ENCODE results near the gene DUSP6.

- no peak for TF ChIP-seq ZBTB2 (IDR thresholded peaks at IDR 0.05)
- no peak for TF ChIP-seq ZNF518B (CRISPR knock-in tag; IDR thresholded peaks at IDR 0.05)
- TF ChIP-seq MEIS2 (IDR thresholded peaks at IDR 0.05; ENCODE audit: partially characterized antibody): no peak
- no peak for TF ChIP-seq ZBTB11 (CRISPR knock-in tag; IDR thresholded peaks at IDR 0.05)
- TF ChIP-seq YY1 (IDR thresholded peaks at IDR 0.05; ENCODE audit: borderline replicate concordance in 1 of 3, control insufficient read depth in 1 of 3, extremely low read depth in 1 of 3, insufficient read depth in 3 of 3, insufficient read length in 1 of 3, insufficient replicate concordance in 2 of 3, low read depth in 1 of 3, low read length in 2 of 3): no peak
- no peak for TF ChIP-seq CTCF (IDR thresholded peaks at IDR 0.05 in 2 of 3, conservative IDR thresholded peaks at IDR 0.05 in 1 of 3; ENCODE audit: insufficient read depth in 2 of 3, low read depth in 1 of 3, low read length in 3 of 3)
- no peak for TF ChIP-seq NCOA6 (IDR thresholded peaks at IDR 0.05)
- no peak for TF ChIP-seq ZNF766 (CRISPR knock-in tag; conservative IDR thresholded peaks at IDR 0.05)
- TF ChIP-seq ZFX (CRISPR knock-in tag; IDR thresholded peaks at IDR 0.05): no peak
Measured at GRCh38 chr12:89319122-89319521, 33.2 kb downstream of the DUSP6 start.

All from K562 (cell line).